Measurements from ENCODE around the gene ERCC6L2.

The ERCC6L2 gene

GRCh38 chr9:95835393-95835792 lies 40.1 kb upstream of the ERCC6L2 start:
- no peak overlapping the region for H3K4me3 ChIP-seq (ENCODE audit: low read depth, low read length)
- DNase-seq (ENCODE audit: low read depth) = no peak
- TF ChIP-seq CTCF (IDR thresholded peaks at IDR 0.05; ENCODE audit: low read depth, low read length, missing control alignments) = no peak
- in situ Hi-C loops (cut with HindIII; ENCODE audit: low sequenced_read_pairs) = loop anchor here (10.0 kb wide), 1 partner anchor 591 kb away; no protein-coding TSS in a partner anchor

GRCh38 chr9:95836072-95836471 lies 39.4 kb upstream of the ERCC6L2 start:
- in situ Hi-C loops (cut with HindIII; ENCODE audit: low sequenced_read_pairs) = loop anchor here (10.0 kb wide), 1 partner anchor 591 kb away; no protein-coding TSS in a partner anchor
- H3K4me3 ChIP-seq (ENCODE audit: low read depth, low read length) = no peak overlapping the region
- TF ChIP-seq CTCF (IDR thresholded peaks at IDR 0.05; ENCODE audit: low read depth, low read length, missing control alignments) = no peak
- peak; percentile 27 for DNase-seq (ENCODE audit: low read depth)

GRCh38 chr9:95839012-95839411 lies 36.5 kb upstream of the ERCC6L2 start:
- in situ Hi-C loops (cut with HindIII; ENCODE audit: low sequenced_read_pairs) = loop anchor here (10.0 kb wide), 1 partner anchor 594 kb away; no protein-coding TSS in a partner anchor
- no peak for TF ChIP-seq CTCF (IDR thresholded peaks at IDR 0.05; ENCODE audit: low read depth, low read length, missing control alignments)
- DNase-seq (ENCODE audit: low read depth) = no peak

GRCh38 chr9:95840074-95840473 lies 35.4 kb upstream of the ERCC6L2 start:
- in situ Hi-C loops (cut with HindIII; ENCODE audit: low sequenced_read_pairs) = no loop called here
- DNase-seq (ENCODE audit: low read depth) = no peak
- TF ChIP-seq CTCF (IDR thresholded peaks at IDR 0.05; ENCODE audit: low read depth, low read length, missing control alignments) = no peak
- no peak overlapping the region for H3K4me3 ChIP-seq (ENCODE audit: low read depth, low read length)

More at GRCh38 chr9:95839012-95839411, 36.5 kb upstream of the ERCC6L2 start:
- H3K4me3 ChIP-seq (ENCODE audit: low read depth, low read length) = no peak overlapping the region

- no peak for DNase-seq (ENCODE audit: low read depth)
- no peak overlapping the region for H3K4me3 ChIP-seq (ENCODE audit: low read depth, low read length)
- no peak for TF ChIP-seq CTCF (IDR thresholded peaks at IDR 0.05; ENCODE audit: low read depth, low read length, missing control alignments)
- in situ Hi-C loops (cut with HindIII; ENCODE audit: low sequenced_read_pairs) = no loop called here
These were observed 34.1 kb upstream of the ERCC6L2 start for GRCh38 chr9:95841377-95841776.

GRCh38 chr9:95845751-95846150 lies 29.7 kb upstream of the ERCC6L2 start:
- no peak for TF ChIP-seq CTCF (IDR thresholded peaks at IDR 0.05; ENCODE audit: low read depth, low read length, missing control alignments)
- no peak for DNase-seq (ENCODE audit: low read depth)
- H3K4me3 ChIP-seq (ENCODE audit: low read depth, low read length) = no peak overlapping the region
- in situ Hi-C loops (cut with HindIII; ENCODE audit: low sequenced_read_pairs) = no loop called here

- DNase-seq (ENCODE audit: low read depth) = no peak
- in situ Hi-C loops (cut with HindIII; ENCODE audit: low sequenced_read_pairs) = no loop called here
- no peak overlapping the region for H3K4me3 ChIP-seq (ENCODE audit: low read depth, low read length)
- no peak for TF ChIP-seq CTCF (IDR thresholded peaks at IDR 0.05; ENCODE audit: low read depth, low read length, missing control alignments)
These were observed 26.7 kb upstream of the ERCC6L2 start for GRCh38 chr9:95848764-95849163.

All from astrocyte of the cerebellum (primary cell).